ENCODE data around the gene LRRFIP2. TPM values are rescaled to one million over a fixed set of nuclear protein-coding genes. Genes with fewer than 3 reads are reported as not detected.

LRRFIP2 gene
- total and polyA plus RNA-seq, 2 of the 8 experiments (the other 6 are each of a cell fraction or from before 2014, with no cell fraction given) = 8.8 to 25.6 TPM

GRCh38 chr3:37050282-37050681 lies 124.1 kb downstream of the LRRFIP2 start:
- WGBS, 2 experiments (ENCODE audit: extremely low coverage in 1 of 2, insufficient coverage in 1 of 2, insufficient read length in 1 of 2, insufficient replicate concordance in 2 of 2, low coverage in 1 of 2, low lambda C conversion rate in 2 of 2, missing lambda C conversion rate in 1 of 2) = 93% methylated on average over 1 of the region's 1 CpG; no CpG with 5 or more reads in 1 of the 2 experiments
- H2AK5ac ChIP-seq (ENCODE audit: low read depth, low read length) = no peak overlapping the region
- TF ChIP-seq CTBP2 (IDR thresholded peaks at IDR 0.05; ENCODE audit: borderline replicate concordance, insufficient read depth, insufficient read length, low read length) (no peak), TBP (IDR thresholded peaks at IDR 0.05; ENCODE audit: low read depth, low read length) (no peak), ATF3 (IDR thresholded peaks at IDR 0.05; ENCODE audit: insufficient read depth, low read depth, low read length) (no peak), RBBP5 (IDR thresholded peaks at IDR 0.05; ENCODE audit: borderline replicate concordance, low read depth, low read length) (no peak), SP2 (IDR thresholded peaks at IDR 0.05; ENCODE audit: low read length) (no peak), POLR2AphosphoS5 (IDR thresholded peaks at IDR 0.05; ENCODE audit: low read depth, low read length) (no peak), TEAD4 (IDR thresholded peaks at IDR 0.05; ENCODE audit: low read depth, low read length) (no peak), TCF12 (IDR thresholded peaks at IDR 0.05; ENCODE audit: low read depth, low read length) (no peak), JUN (IDR thresholded peaks at IDR 0.05; ENCODE audit: low read depth, low read length) (no peak), CREB1 (IDR thresholded peaks at IDR 0.05) (no peak), KDM4A (IDR thresholded peaks at IDR 0.05; ENCODE audit: low read depth, low read length, severe bottlenecking) (no peak), YY1 (IDR thresholded peaks at IDR 0.05; ENCODE audit: low read depth, low read length) (no peak), HDAC6 (IDR thresholded peaks at IDR 0.05; ENCODE audit: low read depth, low read length) (no peak), E2F6 (IDR thresholded peaks at IDR 0.05) (no peak), KDM1A (IDR thresholded peaks at IDR 0.05; ENCODE audit: borderline replicate concordance, low read length) (no peak)

More at GRCh38 chr3:37050282-37050681, 124.1 kb downstream of the LRRFIP2 start:
- no peaks in the 10 kb centered on the region for H3K79me2 ChIP-seq (ENCODE audit: control insufficient read depth in 1 of 2, insufficient read depth in 2 of 2, low read length in 2 of 2)
- H2BK12ac ChIP-seq (ENCODE audit: low read depth, low read length) = no peak overlapping the region
- H4K8ac ChIP-seq (ENCODE audit: extremely low read depth, insufficient read depth, low read length) = no peak overlapping the region
- H3K27me3 ChIP-seq (replicated peaks in 1 of 4; ENCODE audit: control insufficient read depth in 3 of 4, extremely low read depth in 1 of 4, insufficient read depth in 3 of 4, low read length in 3 of 4) = no peaks in the 10 kb centered on the region
- H3K4me2 ChIP-seq (ENCODE audit: insufficient read depth in 1 of 2, low read depth in 2 of 2, low read length in 2 of 2) = no peak overlapping the region
- no peak for DNase-seq (ENCODE audit: low read depth in 1 of 2, low spot score in 2 of 2)
- no peak overlapping the region for H4K91ac ChIP-seq (replicated peaks; ENCODE audit: insufficient read length, low read length)
- POLR2A ChIA-PET (ENCODE audit: partially characterized antibody) = interaction anchor here (1.7 kb wide), 1 partner anchor 9 kb away, joined by 3 read pairs; no protein-coding TSS in a partner anchor
- peaks cover 20 to 62% (median 42%) of the 10 kb centered on the region in 4 experiments for H3K36me3 ChIP-seq (ENCODE audit: control insufficient read depth in 2 of 4, insufficient read depth in 4 of 4, low read length in 3 of 4)
- no peak overlapping the region for H2BK20ac ChIP-seq (ENCODE audit: low read length)
- no peak overlapping the region for H3K18ac ChIP-seq (ENCODE audit: extremely low read depth, low read length)
- H4K5ac ChIP-seq (ENCODE audit: insufficient read length, low read depth, low read length) = no peak overlapping the region
- H3K4me3 ChIP-seq (ENCODE audit: extremely low read depth in 1 of 4, insufficient read depth in 2 of 4, low read depth in 3 of 4, low read length in 4 of 4) = no peak overlapping the region
- CTCF ChIA-PET (ENCODE audit: partially characterized antibody) = no interaction called here
- H3K9ac ChIP-seq (replicated peaks in 1 of 4; ENCODE audit: extremely low read depth in 1 of 4, low read depth in 3 of 4, low read length in 3 of 4) = no peak overlapping the region
- no peaks in the 10 kb centered on the region for H4K20me1 ChIP-seq (replicated peaks in 1 of 2; ENCODE audit: control insufficient read depth in 1 of 2, insufficient read depth in 2 of 2, low read length in 2 of 2)
- H3K14ac ChIP-seq (ENCODE audit: insufficient read length) = no peak overlapping the region
- H2BK120ac ChIP-seq (replicated peaks; ENCODE audit: low read depth, low read length) = no peak overlapping the region
- no peak overlapping the region for H3K27ac ChIP-seq (ENCODE audit: low read depth, low read length)
- no peaks in the 10 kb centered on the region for H3K4me1 ChIP-seq (replicated peaks in 1 of 4; ENCODE audit: control insufficient read depth in 3 of 4, insufficient read depth in 4 of 4, low read length in 3 of 4)
- H3K4ac ChIP-seq (replicated peaks; ENCODE audit: insufficient read length, low read depth, low read length) = no peak overlapping the region
- no peak overlapping the region for H2BK15ac ChIP-seq (ENCODE audit: low read length)
- H2BK5ac ChIP-seq (ENCODE audit: low read depth, low read length) = no peak overlapping the region
- no peaks in the 10 kb centered on the region for H3K79me1 ChIP-seq (ENCODE audit: low read depth, low read length)
- H3K56ac ChIP-seq (replicated peaks; ENCODE audit: insufficient read length, low read depth, low read length) = no peak overlapping the region
- H2AFZ ChIP-seq (ENCODE audit: low read length) = no peak overlapping the region
- H3K23me2 ChIP-seq (ENCODE audit: low read depth, low read length) = no peaks in the 10 kb centered on the region
- no peak overlapping the region for H3K23ac ChIP-seq (ENCODE audit: insufficient read length)
- no peak for FAIRE-seq
- H3K9me3 ChIP-seq (ENCODE audit: insufficient read depth in 2 of 2, low read depth in 1 of 2, low read length in 1 of 2) = no peaks in the 10 kb centered on the region
